ENCODE measurements around the gene IFTAP.

IFTAP gene

GRCh38 chr11:36600180-36600579 is 5.9 kb downstream of the IFTAP start:
- no peak for DNase-seq

GRCh38 chr11:36601155-36601554 is 6.9 kb downstream of the IFTAP start:
- DNase-seq = no peak

- no peak for DNase-seq
Observed at GRCh38 chr11:36602135-36602534, 7.8 kb downstream of the IFTAP start.

GRCh38 chr11:36605221-36606216 is 11.2 kb downstream of the IFTAP start:
- DNase-seq = no peak

- no peak for DNase-seq
Observed at GRCh38 chr11:36608491-36609199, 14.3 kb downstream of the IFTAP start.

GRCh38 chr11:36609383-36609782 is 15.1 kb downstream of the IFTAP start:
- DNase-seq = no peak

- no peak for DNase-seq
Observed at GRCh38 chr11:36615826-36616225, 21.5 kb downstream of the IFTAP start.

- no peak for DNase-seq
Observed at GRCh38 chr11:36617543-36618362, 23.5 kb downstream of the IFTAP start.

- DNase-seq = no peak
Observed at GRCh38 chr11:36618363-36619047, 24.2 kb downstream of the IFTAP start.

- DNase-seq = no peak
Observed at GRCh38 chr11:36619502-36619901, 25.2 kb downstream of the IFTAP start.

- DNase-seq = no peak
Observed at GRCh38 chr11:36620246-36620645, 25.9 kb downstream of the IFTAP start.

- peak in 1 of 2 experiments; percentile 12 for DNase-seq
Observed at GRCh38 chr11:36622431-36623136, 28.3 kb downstream of the IFTAP start.

- DNase-seq = no peak
Observed at GRCh38 chr11:36623494-36623893, 29.2 kb downstream of the IFTAP start.

GRCh38 chr11:36627006-36627405 is 32.7 kb downstream of the IFTAP start:
- no peak for DNase-seq

GRCh38 chr11:36627471-36627870 is 33.2 kb downstream of the IFTAP start:
- DNase-seq = no peak

GRCh38 chr11:36628141-36628540 is 33.8 kb downstream of the IFTAP start:
- DNase-seq = no peak

GRCh38 chr11:36628765-36629244 is 34.5 kb downstream of the IFTAP start:
- DNase-seq = no peak

- DNase-seq = no peak
Observed at GRCh38 chr11:36631774-36632173, 37.5 kb downstream of the IFTAP start.

GRCh38 chr11:36635066-36635862 is 41.0 kb downstream of the IFTAP start:
- no peak for DNase-seq

GRCh38 chr11:36638556-36638955 is 44.3 kb downstream of the IFTAP start:
- DNase-seq = no peak
